22Rv1 (cell line): ENCODE measurements around the gene KRTAP10-9.
"Not testable (repeated sequence)": the region's sequence is repeated elsewhere in the genome, so short reads cannot be mapped to it uniquely, and the experiment has no call there.

Experiments
- H3K27ac ChIP-seq: fragments of 450-650 bp; 2 replicates; pipeline ENCODE4 v1.5.1; 2017
- ZFX ChIP-seq: fragments of 450-650 bp; IDR thresholded peaks from 2 replicates; pipeline ENCODE4 v1.6.1; 2017; ENCODE audit warnings: antibody characterized with exemption, borderline replicate concordance
- TF ChIP-seq, protein P1 (sequence below): fragments of 450-650 bp; IDR thresholded peaks from 2 replicates; pipeline ENCODE4 v1.5.1; 2017; ENCODE audit warnings: mild to moderate bottlenecking

Gene KRTAP10-9

DNA sequence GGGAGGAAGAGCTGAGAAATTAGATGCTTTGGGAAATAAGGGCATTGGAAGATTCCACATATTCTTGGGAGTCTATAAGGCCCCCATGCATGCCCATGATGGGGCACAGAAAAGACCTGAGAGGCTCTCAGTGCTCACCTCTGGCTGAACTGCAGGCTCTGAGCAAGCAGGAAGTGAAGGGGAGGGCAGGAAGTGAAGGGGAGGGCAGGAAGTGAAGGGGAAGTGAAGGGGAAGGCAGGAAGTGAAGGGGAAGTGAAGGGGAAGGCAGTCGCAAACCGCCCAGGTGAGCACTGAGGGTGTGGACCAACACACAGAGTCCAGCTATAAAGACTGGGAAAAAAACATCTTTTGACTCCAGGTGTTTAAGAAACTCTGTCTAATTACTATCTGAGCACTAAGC is 3.5 kb downstream of the KRTAP10-9 start:
- no peak overlapping the region for H3K27ac ChIP-seq
- TF ChIP-seq ZFX = no peak
- TF ChIP-seq, protein P1, sequence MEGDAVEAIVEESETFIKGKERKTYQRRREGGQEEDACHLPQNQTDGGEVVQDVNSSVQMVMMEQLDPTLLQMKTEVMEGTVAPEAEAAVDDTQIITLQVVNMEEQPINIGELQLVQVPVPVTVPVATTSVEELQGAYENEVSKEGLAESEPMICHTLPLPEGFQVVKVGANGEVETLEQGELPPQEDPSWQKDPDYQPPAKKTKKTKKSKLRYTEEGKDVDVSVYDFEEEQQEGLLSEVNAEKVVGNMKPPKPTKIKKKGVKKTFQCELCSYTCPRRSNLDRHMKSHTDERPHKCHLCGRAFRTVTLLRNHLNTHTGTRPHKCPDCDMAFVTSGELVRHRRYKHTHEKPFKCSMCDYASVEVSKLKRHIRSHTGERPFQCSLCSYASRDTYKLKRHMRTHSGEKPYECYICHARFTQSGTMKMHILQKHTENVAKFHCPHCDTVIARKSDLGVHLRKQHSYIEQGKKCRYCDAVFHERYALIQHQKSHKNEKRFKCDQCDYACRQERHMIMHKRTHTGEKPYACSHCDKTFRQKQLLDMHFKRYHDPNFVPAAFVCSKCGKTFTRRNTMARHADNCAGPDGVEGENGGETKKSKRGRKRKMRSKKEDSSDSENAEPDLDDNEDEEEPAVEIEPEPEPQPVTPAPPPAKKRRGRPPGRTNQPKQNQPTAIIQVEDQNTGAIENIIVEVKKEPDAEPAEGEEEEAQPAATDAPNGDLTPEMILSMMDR = no peak

DNA sequence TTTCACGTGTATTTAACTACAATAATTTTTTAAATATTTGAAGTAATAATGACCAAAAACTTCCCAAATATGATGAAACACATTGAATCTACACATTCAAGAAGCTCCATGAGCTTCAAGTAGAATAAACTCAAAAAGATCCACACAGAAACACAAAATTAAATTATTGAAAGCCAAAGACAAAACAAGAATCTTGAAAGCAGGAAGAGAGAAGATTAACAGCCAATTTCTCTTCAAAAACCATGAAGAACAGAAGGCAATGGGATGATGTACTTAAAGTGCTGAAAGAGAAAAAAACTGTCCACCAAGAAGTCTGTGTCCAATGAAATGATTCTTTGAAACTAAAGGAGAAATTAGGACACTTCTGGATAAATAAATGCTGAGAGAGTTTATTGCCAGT is 5.2 kb downstream of the KRTAP10-9 start:
- no peak overlapping the region for H3K27ac ChIP-seq
- TF ChIP-seq, protein P1 = no peak
- no peak for TF ChIP-seq ZFX

DNA sequence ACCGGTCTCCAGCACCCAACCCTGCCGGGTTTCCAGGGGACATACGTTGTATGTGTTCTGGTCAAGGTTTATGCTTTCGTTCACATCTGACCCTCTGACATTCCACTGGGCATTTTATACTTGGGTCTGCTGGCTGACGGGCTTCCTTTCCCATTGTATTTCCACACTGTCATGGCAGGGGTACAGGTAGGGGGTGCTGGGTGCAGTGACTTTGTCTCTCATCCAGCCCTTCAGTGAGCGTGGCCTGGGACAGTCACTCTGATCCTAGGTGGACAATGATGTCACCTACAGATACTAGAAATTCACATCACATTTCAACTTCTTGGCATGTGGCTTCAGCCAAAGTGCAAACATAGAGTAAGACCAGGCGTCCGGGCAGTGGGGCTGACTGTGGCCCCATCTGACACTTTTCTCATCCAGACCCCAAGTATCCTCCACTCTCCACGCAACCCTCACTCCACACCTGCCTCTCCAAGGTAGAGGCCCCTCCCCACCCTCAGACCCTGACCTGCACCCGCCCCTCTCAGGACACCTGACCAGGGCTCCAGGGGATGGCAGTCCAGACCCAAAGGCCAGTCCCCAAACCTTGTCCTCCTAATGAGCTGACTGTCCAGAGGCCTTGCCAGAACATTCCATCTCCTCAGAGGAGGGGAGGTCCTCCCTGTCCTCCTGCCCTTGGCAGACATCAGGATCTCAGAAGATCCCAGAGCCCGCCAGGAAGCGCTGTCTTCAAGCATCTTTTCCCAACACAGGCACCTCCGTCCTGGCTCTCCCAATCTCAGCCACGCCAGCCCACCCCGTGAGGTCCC is 9.5 kb downstream of the KRTAP10-9 start:
- no peak overlapping the region for H3K27ac ChIP-seq
- TF ChIP-seq, protein P1 = no peak
- TF ChIP-seq ZFX = no peak

DNA sequence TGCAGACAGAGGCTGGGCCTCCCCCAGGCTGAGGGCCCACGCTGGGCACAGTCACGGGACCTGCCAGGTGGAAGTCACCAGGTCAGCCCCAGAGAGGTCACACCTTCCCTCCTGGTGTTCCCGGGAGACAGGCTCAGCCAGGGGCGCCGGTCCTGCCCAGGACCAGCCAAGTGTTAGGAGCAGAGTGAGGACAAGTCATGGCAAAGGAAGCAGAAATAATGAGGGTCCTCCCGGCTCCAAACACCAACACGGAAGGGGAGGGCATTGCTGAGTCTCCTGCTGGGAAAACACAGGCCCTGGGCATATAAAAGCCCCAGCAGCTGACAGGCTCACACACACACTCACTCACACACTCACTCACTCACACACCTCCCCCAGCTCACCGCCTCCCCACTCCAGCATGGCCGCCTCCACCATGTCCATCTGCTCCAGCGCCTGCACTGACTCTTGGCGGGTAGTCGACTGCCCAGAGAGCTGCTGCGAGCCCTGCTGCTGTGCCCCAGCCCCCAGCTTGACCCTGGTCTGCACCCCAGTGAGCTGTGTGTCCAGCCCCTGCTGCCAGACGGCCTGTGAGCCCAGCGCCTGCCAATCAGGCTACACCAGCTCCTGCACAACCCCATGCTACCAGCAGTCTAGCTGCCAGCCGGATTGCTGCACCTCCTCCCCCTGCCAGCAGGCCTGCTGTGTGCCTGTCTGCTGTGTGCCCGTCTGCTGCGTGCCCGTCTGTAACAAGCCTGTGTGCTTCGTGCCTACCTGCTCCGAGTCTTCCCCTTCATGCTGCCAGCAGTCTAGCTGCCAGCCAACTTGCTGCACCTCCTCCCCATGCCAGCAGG is 10.3 kb downstream of the KRTAP10-9 start, which contains the start of gene KRTAP10-10:
Gene KRTAP10-10 (plus strand): TSS at position 339 of the 833 bp plus-strand sequence. CDS start 62 bp downstream, at position 401.
- H3K27ac ChIP-seq = no peak within 1 kb of the TSS
- TF ChIP-seq, protein P1 = no peak
- TF ChIP-seq ZFX = no peak

DNA sequence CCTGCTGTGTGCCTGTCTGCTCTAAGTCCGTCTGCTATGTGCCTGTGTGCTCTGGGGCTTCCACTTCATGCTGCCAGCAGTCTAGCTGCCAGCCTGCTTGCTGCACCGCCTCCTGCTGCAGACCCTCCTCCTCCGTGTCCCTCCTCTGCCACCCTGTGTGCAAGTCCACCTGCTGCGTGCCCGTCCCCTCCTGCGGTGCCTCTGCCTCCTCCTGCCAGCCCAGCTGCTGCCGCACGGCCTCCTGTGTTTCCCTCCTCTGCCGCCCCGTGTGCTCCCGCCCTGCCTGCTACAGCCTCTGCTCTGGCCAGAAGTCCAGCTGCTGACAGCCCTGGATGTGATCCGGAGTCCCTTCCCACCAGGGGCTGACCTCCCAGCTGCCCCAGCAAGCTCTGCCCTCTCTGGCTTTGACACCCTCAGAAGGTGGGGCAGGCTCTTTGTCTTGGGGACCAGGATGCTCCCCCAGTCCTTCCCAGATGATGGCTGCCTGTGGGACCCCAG is 11.0 kb downstream of the KRTAP10-9 start:
- H3K27ac ChIP-seq = not testable (repeated sequence)

DNA sequence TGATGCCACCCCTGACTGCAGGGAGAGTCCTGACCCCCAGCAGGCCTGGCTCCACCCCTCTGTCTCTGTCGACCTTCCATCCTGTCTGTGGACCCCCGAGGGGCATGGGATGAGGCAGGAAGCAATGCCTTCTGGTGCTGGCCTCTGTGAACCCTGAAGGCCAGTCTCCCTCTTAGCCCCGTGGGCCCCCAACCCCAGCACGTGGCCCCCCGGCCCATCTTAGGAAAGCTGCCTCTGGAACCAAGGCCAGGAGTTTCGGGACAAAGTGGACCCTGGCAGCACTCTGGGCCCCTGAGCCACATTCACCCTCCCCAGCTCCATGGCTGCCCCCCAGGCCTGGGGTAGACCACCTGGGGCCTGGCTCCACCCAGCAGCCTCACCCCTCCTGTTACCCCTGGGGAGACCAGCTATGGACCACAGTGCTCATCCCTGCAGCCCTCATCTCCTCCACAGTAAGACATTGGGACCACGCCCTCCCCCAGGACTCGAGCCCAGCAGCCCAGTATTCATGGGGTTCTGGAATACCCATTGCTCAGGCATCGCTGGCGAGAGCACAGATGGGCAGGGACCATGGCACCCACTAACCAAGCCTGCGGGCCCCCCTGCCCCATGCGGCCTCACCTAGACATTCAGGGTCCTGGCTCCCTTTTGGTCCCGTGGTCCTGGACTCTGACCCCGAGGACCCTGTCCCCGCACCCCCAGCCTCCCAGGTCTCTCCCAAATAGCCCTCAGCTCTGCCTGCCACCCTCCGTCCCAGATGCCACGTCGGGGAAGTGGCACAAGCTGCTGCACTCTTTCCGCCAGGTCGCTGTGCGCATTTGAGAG is 11.8 kb downstream of the KRTAP10-9 start:
- H3K27ac ChIP-seq = not testable (repeated sequence)

DNA sequence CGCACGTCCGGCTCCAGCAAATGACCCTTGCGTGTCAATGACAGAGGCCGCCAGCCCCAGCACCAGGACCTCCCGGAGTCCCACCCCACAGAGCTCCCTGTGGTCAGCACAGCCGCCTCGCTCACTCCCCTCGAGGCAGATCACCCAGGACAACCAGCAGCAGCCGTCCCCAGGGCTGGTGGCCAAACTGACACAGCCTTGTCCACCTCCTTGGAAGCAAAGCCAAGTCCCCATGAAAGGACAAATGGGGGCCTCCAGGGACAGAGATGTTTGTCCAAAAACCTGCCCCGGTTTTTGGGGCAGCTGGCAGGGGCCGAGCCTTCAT is 12.4 kb downstream of the KRTAP10-9 start:
- no peak for TF ChIP-seq ZFX
- TF ChIP-seq, protein P1 = no peak

More for the DNA sequence above, 12.4 kb downstream of the KRTAP10-9 start:
- H3K27ac ChIP-seq = no peak overlapping the region
